NCI-H1436 treated with DMSO at 0.1 percent for 48 hours (cell line): Measurements from ENCODE around the gene MIA.
"Not testable (repeated sequence)": the region's sequence is repeated elsewhere in the genome, so short reads cannot be mapped to it uniquely, and the experiment has no call there.

Experiments
- DNase-seq: peaks from one replicate; lab custom pipeline; 2025; lab: John Stamatoyannopoulos, UW

MIA gene

DNA sequence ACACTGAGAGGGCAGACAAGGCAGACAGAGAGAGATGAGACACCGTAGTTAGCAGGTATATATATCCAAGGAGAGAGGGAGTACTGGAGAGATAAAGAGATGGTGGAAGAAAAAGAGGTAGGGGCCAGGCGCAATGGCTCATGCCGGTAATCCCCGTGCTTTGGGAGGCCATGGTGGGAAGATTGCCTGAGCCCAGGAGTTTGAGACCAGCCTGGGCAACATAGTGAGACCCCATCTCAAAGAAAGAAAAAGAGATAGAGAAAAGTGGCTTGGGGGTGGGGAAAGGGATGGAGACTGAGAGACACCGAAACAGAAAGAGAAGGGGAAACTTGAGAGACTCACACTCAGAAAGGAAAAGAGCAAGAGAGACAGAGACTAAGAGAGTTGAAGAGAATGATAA, 5.3 kb downstream of the MIA start:
- DNase-seq, result no peak

DNA sequence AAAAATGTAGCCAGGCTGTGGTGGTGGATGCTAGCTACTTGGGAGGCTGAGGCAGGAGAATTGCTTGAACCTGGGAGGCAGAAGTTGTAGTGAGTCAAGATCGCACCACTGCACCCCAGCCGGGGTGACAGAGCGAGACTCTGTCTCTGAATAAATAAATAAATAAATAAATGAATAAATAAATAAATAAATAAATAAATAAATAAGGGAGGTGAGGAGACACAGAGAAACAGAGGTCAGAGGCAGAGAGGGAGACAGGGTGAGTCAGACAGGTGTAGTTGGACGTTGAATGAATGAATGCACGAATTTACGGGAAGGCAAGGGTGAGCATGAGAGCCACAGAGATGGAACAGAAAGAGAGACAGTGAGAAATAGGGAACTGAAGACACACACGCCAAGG, 5.8 kb downstream of the MIA start:
- no peak for DNase-seq

DNA sequence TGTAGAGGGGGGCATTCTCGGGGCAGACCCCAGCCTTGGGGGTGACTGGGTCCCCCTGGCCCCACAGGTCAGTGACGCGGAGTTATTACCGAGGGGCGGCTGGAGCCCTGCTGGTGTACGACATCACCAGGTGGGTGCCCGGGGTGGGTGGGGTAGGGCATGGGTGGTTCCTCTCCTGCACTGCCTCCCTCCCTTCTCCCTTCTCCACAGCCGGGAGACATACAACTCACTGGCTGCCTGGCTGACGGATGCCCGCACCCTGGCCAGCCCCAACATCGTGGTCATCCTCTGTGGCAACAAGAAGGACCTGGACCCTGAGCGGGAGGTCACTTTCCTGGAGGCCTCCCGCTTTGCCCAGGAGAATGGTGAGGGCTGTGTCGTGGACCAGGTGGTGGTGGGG, 8.4 kb downstream of the MIA start:
- DNase-seq, result no peak

DNA sequence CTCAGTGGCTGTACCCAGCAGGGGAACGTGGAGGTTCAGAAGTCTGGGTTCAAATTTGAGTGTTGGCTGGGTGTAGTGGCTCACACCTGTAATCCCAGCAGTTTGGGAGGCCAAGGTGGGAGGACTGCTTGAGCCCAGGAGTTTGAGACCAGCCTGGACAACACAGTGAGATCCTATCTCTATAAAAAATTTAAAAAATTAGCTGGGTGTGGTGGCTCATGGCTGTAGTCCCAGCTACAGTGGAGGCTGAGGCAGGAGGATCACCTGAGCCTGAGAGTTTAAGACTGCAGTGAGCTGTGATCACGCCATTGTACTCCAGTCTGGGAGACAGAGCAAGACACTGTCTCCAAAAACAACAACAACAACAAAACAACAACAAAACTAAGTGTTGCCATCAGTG, 8.8 kb downstream of the MIA start:
- not testable (repeated sequence) for DNase-seq

DNA sequence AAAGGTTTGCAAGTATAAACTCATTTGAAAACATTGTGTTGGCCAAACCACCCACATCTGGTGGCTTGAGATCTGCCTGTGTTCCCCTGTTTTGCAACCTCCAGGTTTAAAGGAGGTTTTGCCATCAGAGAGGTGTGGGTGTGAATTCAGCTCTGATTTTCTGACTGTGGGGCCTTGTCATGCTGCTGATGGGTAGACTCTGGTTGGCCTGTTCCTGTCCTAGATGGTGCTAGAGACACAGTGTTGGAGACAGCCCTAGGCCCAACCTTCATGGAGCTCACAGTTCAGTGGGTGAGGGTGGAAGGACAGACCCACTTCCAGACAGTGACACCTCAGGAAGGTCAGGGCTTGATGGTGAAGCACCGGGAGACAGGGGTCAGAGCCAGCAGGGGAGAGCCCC, 10.2 kb downstream of the MIA start:
- DNase-seq, result no peak

DNA sequence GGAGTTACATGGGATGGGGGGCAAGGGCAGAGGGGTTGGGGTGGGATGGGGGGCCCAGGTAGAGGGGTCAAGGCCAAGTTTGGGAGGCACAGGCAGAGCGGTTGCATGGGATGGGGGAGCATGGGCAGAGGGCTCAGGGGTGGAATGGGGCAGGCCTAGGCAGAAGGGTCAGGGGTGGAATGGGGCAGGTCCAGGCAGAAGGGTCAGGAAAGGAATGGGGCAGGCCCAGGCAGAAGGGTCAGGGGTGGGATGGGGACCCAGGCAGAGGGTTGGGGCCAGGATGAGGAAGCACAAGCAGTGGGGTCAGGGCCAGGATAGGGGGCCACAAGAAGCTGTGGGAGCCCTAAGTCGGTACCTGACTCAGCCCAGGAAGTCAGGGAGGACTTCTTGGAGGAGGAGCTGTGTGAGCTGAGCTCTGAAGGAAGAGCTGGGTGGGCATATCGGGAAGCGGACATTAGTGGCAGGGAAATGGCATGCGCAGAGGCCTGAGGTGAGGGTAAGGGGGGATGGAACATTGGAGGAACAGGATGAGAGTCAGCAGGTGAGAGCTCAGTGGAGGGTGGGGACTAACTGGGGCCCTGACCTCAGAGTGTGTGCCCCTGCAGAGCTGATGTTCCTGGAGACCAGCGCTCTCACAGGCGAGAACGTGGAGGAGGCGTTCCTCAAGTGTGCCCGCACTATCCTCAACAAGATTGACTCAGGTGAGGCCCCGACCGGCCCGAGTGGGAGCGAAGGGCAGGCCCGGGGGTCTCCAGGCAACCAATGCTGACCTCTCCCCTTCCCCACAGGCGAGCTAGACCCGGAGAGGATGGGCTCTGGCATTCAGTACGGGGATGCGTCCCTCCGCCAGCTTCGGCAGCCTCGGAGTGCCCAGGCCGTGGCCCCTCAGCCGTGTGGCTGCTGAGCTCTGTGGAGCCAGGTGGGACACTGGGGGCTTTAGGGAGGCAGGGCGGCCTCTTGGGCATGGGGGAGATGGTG, 11.0 kb downstream of the MIA start:
- no peak for DNase-seq

DNA sequence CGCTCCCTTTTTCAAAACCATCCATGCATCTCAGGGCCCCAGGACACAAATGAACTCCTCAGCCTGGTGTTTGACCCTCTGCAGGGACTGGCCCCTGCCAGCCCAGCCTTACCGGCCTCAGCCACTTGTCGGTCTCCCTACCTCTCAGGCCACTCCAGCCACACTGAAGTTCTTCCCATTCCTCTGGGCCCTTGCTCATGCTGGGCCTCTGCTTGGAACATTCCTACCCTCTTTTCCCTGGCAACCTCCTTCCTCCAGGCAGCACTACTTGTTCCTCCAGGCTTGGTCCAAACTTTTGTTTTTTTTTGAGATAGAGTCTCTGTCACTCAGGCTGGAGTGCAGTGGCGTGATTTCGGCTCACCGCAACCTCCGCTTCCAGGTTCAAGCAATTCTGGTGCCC, 16.0 kb downstream of the MIA start:
- no peak for DNase-seq

DNA sequence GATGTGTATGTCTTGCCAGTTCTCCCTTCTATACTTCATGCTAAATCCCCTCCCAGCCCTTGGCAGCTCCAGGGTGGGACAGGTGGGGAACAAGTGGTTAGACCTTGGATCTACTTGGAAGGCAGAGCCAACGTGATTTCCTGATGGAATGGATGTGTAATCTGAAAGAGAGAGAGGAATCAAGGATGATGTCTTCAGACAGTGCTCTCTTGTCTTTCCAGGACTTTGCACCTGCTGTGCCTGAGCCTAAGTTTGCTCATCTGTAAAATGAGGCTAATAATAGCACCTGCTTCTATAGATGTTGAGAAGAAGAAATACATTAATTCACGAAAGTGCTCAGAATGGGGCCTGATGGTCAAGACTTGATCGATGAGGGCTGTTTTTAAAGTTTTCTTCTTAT, 16.7 kb downstream of the MIA start:
- no peak for DNase-seq

DNA sequence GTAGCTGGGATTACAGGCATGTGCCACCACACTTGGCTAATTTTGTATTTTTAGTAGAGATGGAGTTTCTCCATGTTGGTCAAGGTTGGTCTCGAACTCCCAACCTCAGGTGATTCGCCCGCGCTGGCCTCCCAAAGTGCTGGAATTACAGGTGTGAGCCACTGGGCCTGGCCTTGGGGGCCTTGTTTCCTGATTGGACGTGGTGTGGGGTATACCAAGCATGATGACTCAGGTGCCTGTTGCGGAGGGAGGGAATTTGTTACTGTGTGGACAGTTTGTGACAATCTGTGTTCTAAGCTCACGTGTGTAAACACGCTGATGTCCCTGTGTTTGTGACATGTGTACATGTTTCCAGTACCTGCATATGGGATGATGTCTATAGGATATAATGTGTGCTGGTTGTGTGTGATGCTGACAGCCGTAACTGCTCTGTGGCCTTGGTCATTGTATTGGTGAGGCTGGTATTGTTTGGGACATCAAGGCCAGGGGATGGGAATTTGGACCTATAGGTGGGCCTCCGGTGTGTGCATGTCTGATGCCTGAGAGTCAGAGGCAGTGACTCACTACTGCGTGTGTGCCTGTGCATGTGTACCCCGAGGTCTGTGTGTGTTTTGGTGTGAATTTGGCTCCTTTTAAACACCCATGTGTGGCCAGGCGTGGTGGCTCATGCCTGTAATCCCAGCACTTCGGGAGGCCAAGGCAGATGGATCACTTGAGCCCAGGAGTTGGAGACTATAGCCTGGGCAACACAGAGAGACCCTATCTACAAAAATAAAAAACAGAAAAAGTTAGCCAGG, 22.0 kb downstream of the MIA start:
- no peak for DNase-seq

DNA sequence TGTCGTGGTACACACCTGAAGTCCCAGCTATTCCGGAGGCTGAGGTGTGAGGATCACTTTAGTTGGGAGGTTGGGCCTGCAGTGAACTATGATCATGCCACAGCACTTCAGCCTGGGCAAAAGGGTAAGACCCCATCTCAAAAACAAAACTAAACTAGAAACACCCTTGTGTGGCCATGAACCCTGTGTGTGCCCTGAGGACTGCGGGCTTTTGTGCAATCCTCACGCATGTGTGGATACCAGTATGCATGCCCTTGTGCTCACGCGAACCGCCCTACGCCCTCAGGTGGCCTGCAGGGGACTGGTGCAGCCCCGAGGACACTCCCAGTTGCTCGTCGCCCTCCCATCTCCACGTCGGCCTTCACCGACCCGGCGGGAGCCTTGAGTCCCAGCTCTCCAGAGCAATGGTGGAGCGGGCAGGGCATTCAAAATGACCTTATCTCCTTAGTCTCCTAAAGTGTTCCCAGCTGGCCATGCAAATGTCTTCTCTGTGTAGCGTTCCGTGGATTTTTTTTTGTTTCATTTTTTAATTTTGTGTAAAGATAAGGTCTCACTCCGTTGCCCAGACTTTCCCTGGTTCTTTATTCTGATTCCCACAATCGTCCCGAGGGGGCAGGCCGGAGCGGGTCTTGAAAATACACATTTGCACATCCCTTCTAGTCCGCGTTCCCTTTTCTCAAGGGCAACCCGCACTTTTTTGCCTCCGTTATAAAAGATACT, 22.8 kb downstream of the MIA start:
- DNase-seq, result no peak

DNA sequence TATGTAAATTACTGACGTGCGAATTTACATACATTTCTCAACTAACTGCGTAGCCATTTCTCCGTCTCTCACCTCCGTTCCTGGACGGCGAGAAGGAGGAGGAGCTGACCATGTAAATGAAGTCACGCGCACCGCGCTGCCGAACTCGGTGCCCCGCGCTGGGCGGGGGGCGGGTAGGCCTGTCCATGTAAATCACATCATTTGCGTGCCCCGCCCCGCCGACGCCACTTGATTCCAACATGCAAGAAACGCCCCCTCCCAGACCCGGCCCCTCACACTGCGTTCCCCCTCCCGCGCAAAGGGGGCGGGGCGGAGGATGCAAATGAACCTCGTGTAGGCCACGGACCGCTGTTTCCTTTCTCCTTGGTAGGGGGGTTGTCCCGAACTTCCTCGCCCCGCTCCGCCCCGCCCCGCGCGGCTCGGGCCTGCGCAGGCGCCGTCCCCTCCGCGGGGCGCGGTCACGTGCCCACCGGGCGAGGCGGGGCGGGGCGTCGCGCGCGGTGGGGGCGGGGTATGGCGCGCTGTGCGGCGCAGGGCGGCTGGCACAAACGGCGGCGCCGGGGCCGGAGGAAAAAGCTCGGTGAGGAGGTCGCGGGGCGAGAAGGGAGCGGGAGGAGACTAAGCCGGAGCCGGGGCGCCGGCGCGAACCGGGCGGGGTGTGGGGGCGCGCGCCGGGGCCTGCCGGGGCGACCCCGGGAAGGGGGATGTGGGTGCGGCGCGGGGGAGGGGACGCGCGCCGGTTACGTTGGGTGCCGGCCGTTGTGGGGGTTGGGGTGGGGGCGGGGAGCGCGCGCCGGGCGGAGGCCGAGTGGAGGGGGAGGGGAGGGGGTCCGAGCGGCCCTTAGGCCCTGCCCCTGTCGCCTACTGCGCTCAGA, 23.6 kb downstream of the MIA start, which contains the start of gene EGLN2:
Gene EGLN2 (plus strand): TSS at position 509 of the 875 bp plus-strand sequence. CDS start 1,382 bp downstream, outside the sequence.
- DNase-seq, result peak; percentile 93

DNA sequence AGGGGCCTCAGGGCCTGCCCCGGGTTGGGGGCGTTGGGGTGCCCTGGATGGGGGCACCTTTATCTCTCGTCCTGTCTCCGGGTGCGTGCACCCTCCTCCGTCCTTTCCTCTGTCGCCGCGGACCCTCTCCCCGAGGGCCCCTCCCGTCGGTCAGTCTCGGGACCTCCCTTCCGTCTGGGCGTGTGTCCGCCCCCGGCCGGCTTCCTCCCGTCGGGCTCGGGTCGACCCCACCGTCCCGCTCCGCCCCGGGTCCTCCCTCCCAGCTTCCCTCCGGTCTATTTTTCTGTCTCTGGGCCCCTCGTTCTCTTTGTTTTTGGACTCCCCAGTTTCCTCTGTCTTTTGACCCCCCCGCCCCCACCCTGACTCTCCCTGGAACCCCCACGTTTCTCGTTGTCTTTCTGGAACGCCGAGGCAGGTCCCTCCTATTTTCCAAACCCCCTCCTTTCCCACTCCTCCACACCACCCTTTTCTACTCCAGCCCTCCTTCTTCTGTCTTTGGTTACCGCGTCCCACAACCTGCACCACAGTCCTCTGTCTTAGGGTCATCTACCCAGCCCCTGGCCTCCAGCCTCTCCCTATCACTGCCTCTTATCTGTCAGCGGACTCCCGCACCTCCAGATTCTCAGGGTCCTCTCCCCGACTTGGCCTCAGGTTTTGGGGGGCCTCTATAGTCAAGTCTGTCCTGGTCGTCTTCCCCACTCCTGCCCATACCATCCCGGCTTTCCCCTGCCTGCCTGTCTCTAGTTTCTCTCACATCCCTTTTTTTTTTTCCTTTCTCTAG, 24.4 kb downstream of the MIA start:
- no peak for DNase-seq

DNA sequence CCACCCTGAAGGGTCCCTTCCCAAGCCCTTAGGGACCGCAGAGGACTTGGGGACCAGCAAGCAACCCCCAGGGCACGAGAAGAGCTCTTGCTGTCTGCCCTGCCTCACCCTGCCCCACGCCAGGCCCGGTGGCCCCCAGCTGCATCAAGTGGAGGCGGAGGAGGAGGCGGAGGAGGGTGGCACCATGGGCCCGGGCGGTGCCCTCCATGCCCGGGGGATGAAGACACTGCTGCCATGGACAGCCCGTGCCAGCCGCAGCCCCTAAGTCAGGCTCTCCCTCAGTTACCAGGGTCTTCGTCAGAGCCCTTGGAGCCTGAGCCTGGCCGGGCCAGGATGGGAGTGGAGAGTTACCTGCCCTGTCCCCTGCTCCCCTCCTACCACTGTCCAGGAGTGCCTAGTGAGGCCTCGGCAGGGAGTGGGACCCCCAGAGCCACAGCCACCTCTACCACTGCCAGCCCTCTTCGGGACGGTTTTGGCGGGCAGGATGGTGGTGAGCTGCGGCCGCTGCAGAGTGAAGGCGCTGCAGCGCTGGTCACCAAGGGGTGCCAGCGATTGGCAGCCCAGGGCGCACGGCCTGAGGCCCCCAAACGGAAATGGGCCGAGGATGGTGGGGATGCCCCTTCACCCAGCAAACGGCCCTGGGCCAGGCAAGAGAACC, 25.1 kb downstream of the MIA start:
- DNase-seq, result no peak

DNA sequence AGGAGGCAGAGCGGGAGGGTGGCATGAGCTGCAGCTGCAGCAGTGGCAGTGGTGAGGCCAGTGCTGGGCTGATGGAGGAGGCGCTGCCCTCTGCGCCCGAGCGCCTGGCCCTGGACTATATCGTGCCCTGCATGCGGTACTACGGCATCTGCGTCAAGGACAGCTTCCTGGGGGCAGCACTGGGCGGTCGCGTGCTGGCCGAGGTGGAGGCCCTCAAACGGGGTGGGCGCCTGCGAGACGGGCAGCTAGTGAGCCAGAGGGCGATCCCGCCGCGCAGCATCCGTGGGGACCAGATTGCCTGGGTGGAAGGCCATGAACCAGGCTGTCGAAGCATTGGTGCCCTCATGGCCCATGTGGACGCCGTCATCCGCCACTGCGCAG, 25.7 kb downstream of the MIA start:
- no peak for DNase-seq

DNA sequence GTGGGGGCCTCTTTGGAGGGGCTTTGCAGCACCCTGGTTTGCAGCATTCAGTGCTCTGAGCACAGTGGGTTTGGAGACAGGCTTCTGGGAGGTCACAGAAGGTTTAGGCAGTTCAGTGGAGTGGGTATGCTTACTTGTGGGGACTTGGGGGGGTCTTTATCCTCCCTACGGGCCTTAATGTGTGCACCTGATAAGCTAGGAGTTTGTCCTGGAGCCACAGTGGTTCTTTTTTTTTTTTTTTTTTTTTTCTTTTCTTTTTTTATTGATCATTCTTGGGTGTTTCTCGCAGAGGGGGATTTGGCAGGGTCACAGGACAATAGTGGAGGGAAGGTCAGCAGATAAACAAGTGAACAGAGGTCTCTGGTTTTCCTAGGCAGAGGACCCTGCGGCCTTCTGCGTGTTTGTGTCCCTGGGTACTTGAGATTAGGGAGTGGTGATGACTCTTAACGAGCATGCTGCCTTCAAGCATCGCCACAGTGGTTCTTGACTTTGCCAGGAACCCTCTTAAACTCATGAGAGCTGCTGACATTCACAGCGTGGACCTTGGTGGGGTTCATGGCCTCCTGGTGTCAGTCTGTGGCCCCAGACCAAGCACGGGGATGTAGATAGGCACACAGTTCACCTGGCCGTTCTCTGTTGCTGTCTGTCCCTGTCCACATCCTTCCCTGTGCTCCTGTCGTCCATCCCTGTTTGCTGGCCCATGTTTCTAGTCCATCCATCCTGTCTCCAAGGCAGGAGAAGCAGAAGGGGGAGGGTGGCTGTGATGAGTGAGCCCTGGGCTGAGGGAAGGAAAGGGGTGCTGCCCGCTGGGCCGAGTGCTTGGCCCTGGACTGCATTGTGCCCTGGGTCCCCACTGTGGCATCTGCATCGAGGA, 26.3 kb downstream of the MIA start:
- no peak for DNase-seq

DNA sequence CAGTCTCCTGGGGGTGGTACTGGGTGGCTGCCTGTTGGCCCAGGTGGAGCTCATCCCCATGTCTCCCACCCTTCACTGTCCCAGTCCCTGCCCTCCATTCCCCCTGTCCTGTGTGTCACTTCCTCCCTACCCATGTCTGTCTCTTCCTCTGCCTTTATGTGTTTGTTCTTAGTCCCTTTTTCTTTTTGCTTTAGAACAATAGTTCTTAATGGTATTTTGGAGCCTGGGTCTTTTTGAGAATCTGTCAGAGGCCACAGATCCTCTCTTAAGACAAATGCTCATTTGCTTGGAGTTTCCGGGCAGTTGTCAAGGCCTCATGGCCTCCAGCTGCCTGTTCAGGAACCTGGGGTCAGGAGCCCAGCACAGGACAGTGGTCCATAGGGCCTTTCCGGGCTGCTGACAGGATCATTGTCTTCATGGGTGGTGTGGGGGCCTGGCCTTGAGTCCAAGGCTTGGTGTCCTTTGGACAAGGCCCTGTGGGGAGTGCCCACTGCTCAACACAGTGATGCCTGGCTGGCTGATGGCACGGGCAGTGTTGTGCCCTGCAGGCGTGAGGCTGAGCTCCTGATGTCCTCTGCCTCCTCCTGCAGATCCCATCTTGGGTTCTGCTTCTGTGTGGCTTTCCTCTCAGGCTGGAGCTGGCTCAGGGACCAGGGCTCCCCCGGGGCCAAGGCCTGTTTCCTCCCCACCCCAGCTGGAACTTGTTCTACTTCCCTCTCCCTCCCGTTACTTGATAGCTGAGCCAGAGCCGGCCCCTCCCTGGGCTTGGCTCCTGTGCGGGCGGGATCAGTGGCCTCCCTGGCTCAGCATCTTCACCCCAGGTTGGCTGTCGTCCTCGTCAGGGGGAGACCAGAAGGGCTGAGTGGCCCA, 27.2 kb downstream of the MIA start:
- DNase-seq, result no peak

DNA sequence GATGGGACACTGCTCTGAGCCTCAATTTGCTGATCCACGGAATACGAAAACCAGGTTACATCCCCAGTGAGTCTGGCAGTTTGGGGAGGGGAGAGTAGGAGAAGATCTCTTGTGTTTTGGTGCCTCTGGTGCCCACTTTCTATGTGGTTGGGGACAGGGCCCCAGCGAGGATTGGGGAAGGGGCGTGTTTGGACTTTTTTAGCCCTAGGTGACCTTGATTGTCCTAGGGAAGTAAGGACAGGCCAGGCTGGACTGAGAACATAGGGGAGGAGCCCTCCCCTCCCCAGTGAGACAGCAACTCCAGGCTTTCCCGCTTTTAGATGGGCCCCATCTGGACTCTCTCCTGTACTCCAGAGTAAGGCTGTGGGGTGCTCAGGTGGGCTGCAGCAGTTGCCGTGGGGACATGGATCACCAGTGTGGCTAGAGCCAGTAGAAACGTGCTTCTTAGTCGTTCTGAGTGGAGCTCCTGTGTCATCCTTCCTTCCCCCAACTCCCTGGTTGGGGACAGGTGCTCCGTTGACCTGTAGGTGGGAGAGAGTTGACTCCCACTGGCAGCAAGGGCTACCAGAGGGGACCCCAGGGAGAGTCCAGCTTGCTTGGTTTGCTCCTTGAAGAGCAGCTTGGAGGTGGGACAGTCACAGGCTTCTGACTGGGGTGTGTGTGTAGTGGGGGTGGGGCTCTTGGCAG, 28.0 kb downstream of the MIA start:
- no peak for DNase-seq
